Endothelial cell of umbilical vein (primary cell): Measurements from ENCODE around the gene ADAMTS17. TPM values are rescaled to one million over a fixed set of nuclear protein-coding genes. Genes with fewer than 3 reads are reported as not detected.

Experiments used
- BruUV-seq: library from RNA; stranded (reverse); fragments of 400-500 nt; replicated peaks from 2 replicates; lab custom pipeline; 2021; lab: Mats Ljungman, UMichigan
- CTCF ChIA-PET: fragments of 300-600, 350-600 bp; sonication (Branson Sonifier 250); formaldehyde crosslinking; loops from one replicate; lab custom pipeline; 2021; ENCODE audit warnings: antibody characterized with exemption, inconsistent platforms; lab: Charles Lee
- POLR2A ChIA-PET: fragments of 300-600, 350-600 bp; sonication (Branson Sonifier 250); formaldehyde crosslinking; loops from one replicate; lab custom pipeline; 2021; ENCODE audit warnings: antibody characterized with exemption, inconsistent platforms; lab: Charles Lee
- DNase-seq: peaks from one replicate; pipeline ENCODE4 v3.0.0-alpha.2; 2011; ENCODE audit warnings: low read depth, low spot score
- FAIRE-seq: peaks from 2 replicates; lab custom pipeline; 2011; peaks lifted over from hg19 to GRCh38; lab: Jason Lieb, UNC
- H2AFZ ChIP-seq: 2 replicates; pipeline ENCODE4 v1.6.0; 2012; ENCODE audit warnings: low read depth, low read length, control low read depth, inconsistent platforms
- H3K27ac ChIP-seq: 2 replicates; pipeline ENCODE4 v1.5.1; 2011; ENCODE audit warnings: low read depth, mild to moderate bottlenecking, control low read depth, low read length, moderate library complexity; ENCODE audit not compliant: insufficient read depth
- H3K27me3 ChIP-seq, 2 experiments: 2 replicates each; pipeline versions ENCODE4 v1.6.0 to v1.6.1; 2011; ENCODE audit warnings: low read length in 2 of 2, mixed read lengths in 1 of 2; ENCODE audit not compliant: control insufficient read depth in 2 of 2, insufficient read depth in 2 of 2
- H3K36me3 ChIP-seq, 2 experiments: 2 replicates in 1 of 2; 3 replicates in 1 of 2; pipeline ENCODE4 v1.5.1; 2011; ENCODE audit warnings: low read length in 2 of 2, mild to moderate bottlenecking in 1 of 2, moderate library complexity in 1 of 2; ENCODE audit not compliant: control insufficient read depth in 2 of 2, insufficient read depth in 2 of 2; ENCODE audit errors: extremely low read depth in 1 of 2
- H3K4me1 ChIP-seq: 3 replicates; pipeline ENCODE4 v1.5.1; 2011; ENCODE audit warnings: mild to moderate bottlenecking, low read length; ENCODE audit not compliant: control insufficient read depth, insufficient read depth; ENCODE audit errors: extremely low read depth
- H3K4me2 ChIP-seq: 2 replicates; pipeline ENCODE4 v1.6.1; 2011; ENCODE audit warnings: low read length, control low read depth, mixed read lengths; ENCODE audit not compliant: insufficient read depth
- H3K4me3 ChIP-seq, 3 experiments: fragments of 200-600 bp in 1 of 3; sonication (generic), shearing (Covaris generic) in 1 of 3; replicated peaks in 1 of 3; 2 replicates each; pipeline ENCODE4 v1.5.1; 2011 to 2016; ENCODE audit warnings: control low read depth in 3 of 3, low read length in 3 of 3, mild to moderate bottlenecking in 2 of 3, inconsistent platforms in 1 of 3, low read depth in 1 of 3, moderate library complexity in 1 of 3; ENCODE audit not compliant: insufficient read depth in 1 of 3
- H3K79me2 ChIP-seq: 2 replicates; pipeline ENCODE4 v1.6.0; 2012; ENCODE audit warnings: low read length, inconsistent platforms; ENCODE audit not compliant: control insufficient read depth, insufficient read depth
- H3K9ac ChIP-seq: replicated peaks from 2 replicates; pipeline ENCODE3; 2011; ENCODE audit warnings: low read length, control low read depth; ENCODE audit not compliant: insufficient read depth; ENCODE audit errors: extremely low read depth
- H3K9me1 ChIP-seq: replicated peaks from 3 replicates; pipeline ENCODE4 v1.6.0; 2011; ENCODE audit warnings: mild to moderate bottlenecking, low read length; ENCODE audit not compliant: control insufficient read depth, insufficient read depth; ENCODE audit errors: extremely low read depth
- H3K9me3 ChIP-seq: replicated peaks from 2 replicates; pipeline ENCODE4 v1.5.1; 2012; ENCODE audit warnings: low read length, inconsistent platforms; ENCODE audit not compliant: control insufficient read depth, insufficient read depth
- H4K20me1 ChIP-seq: replicated peaks from 2 replicates; pipeline ENCODE3; 2011; ENCODE audit warnings: mild to moderate bottlenecking, low read length; ENCODE audit not compliant: control insufficient read depth, insufficient read depth; ENCODE audit errors: extremely low read depth
- EZH2 ChIP-seq: IDR thresholded peaks from 2 replicates; pipeline ENCODE4 v1.6.1; 2012; ENCODE audit warnings: borderline replicate concordance, low read depth, mild to moderate bottlenecking, moderate library complexity, low read length, inconsistent platforms; ENCODE audit not compliant: severe bottlenecking
- FOS ChIP-seq: IDR thresholded peaks from 2 replicates; pipeline ENCODE4 v1.6.1; 2011; ENCODE audit warnings: mild to moderate bottlenecking, low read length, moderate library complexity, borderline replicate concordance; ENCODE audit not compliant: insufficient read depth
- GATA2 ChIP-seq: IDR thresholded peaks from 2 replicates; pipeline ENCODE4 v1.7.0; 2011; ENCODE audit warnings: low read depth, mild to moderate bottlenecking, moderate library complexity, mixed read lengths, low read length; ENCODE audit not compliant: insufficient read length, insufficient read depth
- JUN ChIP-seq: IDR thresholded peaks from 2 replicates; pipeline ENCODE4 v1.6.1; 2011; ENCODE audit warnings: borderline replicate concordance, low read depth; ENCODE audit not compliant: insufficient read length, insufficient read depth
- MYC ChIP-seq: IDR thresholded peaks from one replicate; pipeline ENCODE4 v1.6.1; 2011; ENCODE audit warnings: mild to moderate bottlenecking, low read depth, low read length
- POLR2A ChIP-seq: IDR thresholded peaks from 2 replicates; pipeline ENCODE4 v1.6.1; 2012; ENCODE audit warnings: low read depth, mild to moderate bottlenecking, control low read depth, low read length
- POLR2AphosphoS5 ChIP-seq: IDR thresholded peaks from 2 replicates; pipeline ENCODE4 v1.6.1; 2012; ENCODE audit warnings: low read depth, mild to moderate bottlenecking, control low read depth, low read length, moderate library complexity; ENCODE audit not compliant: insufficient read depth
- dilution Hi-C: fragments of 300-500 bp; cut with MboI; formaldehyde crosslinking; loops from one replicate; pipeline ENCODE4 v1.15.0; 2019; ENCODE audit warnings: low sequenced_read_pairs; ENCODE audit not compliant: extremely low pct_ligation_motif_present
- intact Hi-C: fragments of 100-400 bp; cut with micrococcal nuclease; formaldehyde crosslinking; loops from one replicate; pipeline ENCODE4 v1.10.0; 2022
- polyA plus RNA-seq, 4 experiments: library from polyadenylated mRNA; depleted of rRNA in 3 of 4; stranded (reverse) in 3 of 4; unstranded in 1 of 4; fragments of >200 nt; gene quantifications; 2 replicates each; pipeline versions ENCODE4 v1.2.1 to v1.2.3, GENCODE V29; 2011 to 2012; ENCODE audit warnings: missing spikeins in 1 of 4
- total RNA-seq: library from RNA; stranded (reverse); gene quantifications from 2 replicates; pipeline ENCODE4 v1.2.3, GENCODE V29; 2021
- TF ChIP-seq, protein P1 (sequence below), 2 donors: IDR thresholded peaks; 1 replicate in 1 of 2; 2 replicates in 1 of 2; pipeline ENCODE4 v1.5.1; 2011; ENCODE audit warnings: low read length in 2 of 2, mild to moderate bottlenecking in 2 of 2, moderate library complexity in 2 of 2, control low read depth in 1 of 2, inconsistent platforms in 1 of 2, low read depth in 1 of 2; ENCODE audit not compliant: insufficient read depth in 1 of 2; ENCODE audit errors: extremely low read depth in 1 of 2
- TF ChIP-seq, protein P2 (sequence below): IDR thresholded peaks from 2 replicates; pipeline ENCODE4 v1.6.1; 2011; ENCODE audit not compliant: insufficient read depth, insufficient read length

ADAMTS17 gene
- total and polyA plus RNA-seq, 2 donors (not counting 3 experiments of a cell fraction or from before 2014, with no cell fraction given): 0.12 TPM; not detected in 1

DNA sequence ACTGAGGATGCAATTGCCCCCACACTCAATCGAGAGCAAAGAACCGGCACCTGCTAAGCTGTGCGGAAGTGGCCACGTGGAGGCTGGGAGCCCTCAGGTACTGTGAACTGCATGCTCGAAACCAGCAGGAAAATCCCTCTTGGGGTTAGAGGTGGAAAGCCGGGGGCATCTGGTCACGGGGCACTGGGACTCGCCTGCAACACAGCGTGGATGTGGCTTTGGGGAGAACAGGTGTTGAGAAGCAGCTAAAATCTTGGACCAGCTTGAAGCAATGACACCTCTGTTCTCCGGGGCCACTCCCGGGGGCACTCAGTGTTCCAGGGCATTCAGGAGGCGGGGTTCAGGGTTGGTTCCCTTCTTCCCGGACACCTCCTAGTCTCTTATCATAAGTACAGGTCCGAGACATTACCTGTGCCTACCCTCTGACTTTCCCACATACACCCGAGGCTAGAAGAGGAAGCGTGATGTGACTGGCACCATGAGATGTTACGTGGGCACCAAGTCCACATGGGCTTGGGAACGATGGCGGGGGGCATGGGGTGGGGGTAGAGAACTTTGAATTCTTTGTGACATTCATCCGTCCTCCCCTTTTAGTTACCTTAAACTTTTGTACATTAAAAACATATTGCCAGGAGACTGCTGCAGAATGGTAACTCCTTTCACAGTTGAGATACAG is 172.0 kb downstream of the ADAMTS17 start:
- intact Hi-C loops: no loop called here
- BruUV-seq: no TSS peak

More for the DNA sequence above, 172.0 kb downstream of the ADAMTS17 start:
- no peak overlapping the region for H3K9ac ChIP-seq
- dilution Hi-C loops: no loop called here
- no peaks in the 10 kb centered on the region for H3K36me3 ChIP-seq
- no peak overlapping the region for H2AFZ ChIP-seq
- ChIA-PET POLR2A (no interaction called here), CTCF (no interaction called here)
- H3K9me1 ChIP-seq: no peaks in the 10 kb centered on the region
- TF ChIP-seq GATA2 (no peak), FOS (no peak), POLR2A (no peak), POLR2AphosphoS5 (no peak), JUN (no peak), MYC (no peak), EZH2 (no peak)
- TF ChIP-seq, protein P1, sequence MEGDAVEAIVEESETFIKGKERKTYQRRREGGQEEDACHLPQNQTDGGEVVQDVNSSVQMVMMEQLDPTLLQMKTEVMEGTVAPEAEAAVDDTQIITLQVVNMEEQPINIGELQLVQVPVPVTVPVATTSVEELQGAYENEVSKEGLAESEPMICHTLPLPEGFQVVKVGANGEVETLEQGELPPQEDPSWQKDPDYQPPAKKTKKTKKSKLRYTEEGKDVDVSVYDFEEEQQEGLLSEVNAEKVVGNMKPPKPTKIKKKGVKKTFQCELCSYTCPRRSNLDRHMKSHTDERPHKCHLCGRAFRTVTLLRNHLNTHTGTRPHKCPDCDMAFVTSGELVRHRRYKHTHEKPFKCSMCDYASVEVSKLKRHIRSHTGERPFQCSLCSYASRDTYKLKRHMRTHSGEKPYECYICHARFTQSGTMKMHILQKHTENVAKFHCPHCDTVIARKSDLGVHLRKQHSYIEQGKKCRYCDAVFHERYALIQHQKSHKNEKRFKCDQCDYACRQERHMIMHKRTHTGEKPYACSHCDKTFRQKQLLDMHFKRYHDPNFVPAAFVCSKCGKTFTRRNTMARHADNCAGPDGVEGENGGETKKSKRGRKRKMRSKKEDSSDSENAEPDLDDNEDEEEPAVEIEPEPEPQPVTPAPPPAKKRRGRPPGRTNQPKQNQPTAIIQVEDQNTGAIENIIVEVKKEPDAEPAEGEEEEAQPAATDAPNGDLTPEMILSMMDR (IDR thresholded peaks at IDR 0.05; ENCODE audit: extremely low read depth in 1 of 2, insufficient read depth in 1 of 2, low read depth in 1 of 2, low read length in 2 of 2): no peak
- TF ChIP-seq, protein P2, sequence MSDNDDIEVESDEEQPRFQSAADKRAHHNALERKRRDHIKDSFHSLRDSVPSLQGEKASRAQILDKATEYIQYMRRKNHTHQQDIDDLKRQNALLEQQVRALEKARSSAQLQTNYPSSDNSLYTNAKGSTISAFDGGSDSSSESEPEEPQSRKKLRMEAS: no peak
- H3K27me3 ChIP-seq: no peaks in the 10 kb centered on the region
- no peaks in the 10 kb centered on the region for H4K20me1 ChIP-seq
- FAIRE-seq: no peak
- H3K4me1 ChIP-seq: no peaks in the 10 kb centered on the region
- H3K4me2 ChIP-seq: no peak overlapping the region
- H3K4me3 ChIP-seq: no peak overlapping the region
- no peaks in the 10 kb centered on the region for H3K79me2 ChIP-seq
- no peaks in the 10 kb centered on the region for H3K9me3 ChIP-seq
- DNase-seq: no peak
- no peak overlapping the region for H3K27ac ChIP-seq
